OCI-LY7 (cell line): ENCODE results near the gene TNRC6C. TPM values are rescaled to one million over a fixed set of nuclear protein-coding genes. Genes with fewer than 3 reads are reported as not detected.

Source experiments
- BruUV-seq: library from RNA; stranded (reverse); fragments of 400-500 nt; replicated peaks from 2 replicates; lab custom pipeline; 2021; lab: Mats Ljungman, UMichigan
- CTCF ChIA-PET: fragments of 300-600 bp; sonication (Branson Sonifier 250); formaldehyde crosslinking; loops from one replicate; lab custom pipeline; 2022; ENCODE audit warnings: antibody characterized with exemption; ENCODE audit not compliant: unreplicated experiment; lab: Charles Lee
- POLR2A ChIA-PET: fragments of 300-600 bp; sonication (Branson Sonifier 250); formaldehyde crosslinking; loops from one replicate; lab custom pipeline; 2022; ENCODE audit warnings: antibody characterized with exemption; lab: Charles Lee
- DNase-seq: peaks from one replicate; pipeline ENCODE4 v3.0.0-alpha.2; 2015; ENCODE audit warnings: low spot score
- H2AFZ ChIP-seq: fragments of 200-600 bp; sonication (generic), shearing (Covaris generic); 2 replicates; pipeline ENCODE4 v1.6.1; 2014; ENCODE audit warnings: mild to moderate bottlenecking, antibody characterized with exemption, low read length, moderate library complexity
- H3K27ac ChIP-seq: fragments of 200-600 bp; sonication (generic); 2 replicates; pipeline ENCODE4 v1.5.1; 2014; ENCODE audit warnings: mixed run types, low read depth, mild to moderate bottlenecking, moderate library complexity, low read length, inconsistent platforms; ENCODE audit not compliant: poor library complexity, severe bottlenecking
- H3K36me3 ChIP-seq: fragments of 200-600 bp; sonication (generic); 2 replicates; pipeline ENCODE4 v1.6.1; 2014; ENCODE audit warnings: mild to moderate bottlenecking, antibody characterized with exemption, low read length, moderate library complexity, mixed read lengths; ENCODE audit not compliant: insufficient read depth
- H3K4me1 ChIP-seq: fragments of 200-600 bp; sonication (generic); 2 replicates; pipeline ENCODE4 v1.5.1; 2014; ENCODE audit warnings: mild to moderate bottlenecking, low read length; ENCODE audit not compliant: insufficient read depth, poor library complexity, severe bottlenecking
- H3K4me2 ChIP-seq: fragments of 200-600 bp; sonication (generic); 2 replicates; pipeline ENCODE4 v1.6.1; 2014; ENCODE audit warnings: mild to moderate bottlenecking, low read length
- H3K4me3 ChIP-seq: fragments of 200-600 bp; sonication (generic); 2 replicates; pipeline ENCODE4 v1.5.1; 2014; ENCODE audit warnings: mild to moderate bottlenecking, low read depth, low read length; ENCODE audit not compliant: poor library complexity, severe bottlenecking
- H3K79me2 ChIP-seq: fragments of 200-600 bp; sonication (generic); 2 replicates; pipeline ENCODE4 v1.6.1; 2016; ENCODE audit warnings: low read depth, mild to moderate bottlenecking, low read length, moderate library complexity, mixed read lengths; ENCODE audit not compliant: insufficient read depth
- H3K9me2 ChIP-seq: fragments of 200-600 bp; sonication (generic); 2 replicates; pipeline ENCODE4 v1.6.1; 2016; ENCODE audit warnings: mild to moderate bottlenecking, low read length, mixed read lengths; ENCODE audit not compliant: insufficient read depth
- H3K9me3 ChIP-seq: fragments of 200-600 bp; sonication (generic); 2 replicates; pipeline ENCODE4 v1.6.1; 2014; ENCODE audit warnings: mild to moderate bottlenecking, mixed run types, low read length, mixed read lengths
- H4K20me1 ChIP-seq: fragments of 200-600 bp; sonication (generic); 2 replicates; pipeline ENCODE4 v1.6.1; 2014; ENCODE audit warnings: mild to moderate bottlenecking, antibody characterized with exemption, low read length, moderate library complexity, mixed read lengths; ENCODE audit not compliant: insufficient read depth
- CTCF ChIP-seq: fragments of 200-600 bp; sonication (generic); conservative IDR thresholded peaks from 2 replicates; pipeline ENCODE4 v1.5.1; 2014; ENCODE audit warnings: mild to moderate bottlenecking, antibody characterized with exemption, low read length, moderate library complexity, mixed read lengths
- EZH2phosphoT487 ChIP-seq: fragments of 200-600 bp; sonication (generic); IDR thresholded peaks from 2 replicates; pipeline ENCODE4 v1.6.1; 2018; ENCODE audit warnings: low read depth, borderline replicate concordance, mild to moderate bottlenecking, mixed run types, antibody characterized with exemption, low read length, moderate library complexity, mixed read lengths
- intact Hi-C: fragments of 100-400 bp; cut with micrococcal nuclease; formaldehyde crosslinking; loops from one replicate; pipeline ENCODE4 v1.10.0; 2022; ENCODE audit not compliant: unreplicated experiment
- total RNA-seq, 2 experiments: library from RNA; depleted of rRNA in 1 of 2; stranded (reverse); fragments of >200 nt in 1 of 2; shearing (Covaris generic) in 1 of 2; gene quantifications; 2 replicates each; pipeline ENCODE4 v1.2.3, GENCODE V29; 2014 to 2022

Gene TNRC6C
- total RNA-seq, 2 experiments from 2014 or later: 8.5 to 25.2 TPM

DNA sequence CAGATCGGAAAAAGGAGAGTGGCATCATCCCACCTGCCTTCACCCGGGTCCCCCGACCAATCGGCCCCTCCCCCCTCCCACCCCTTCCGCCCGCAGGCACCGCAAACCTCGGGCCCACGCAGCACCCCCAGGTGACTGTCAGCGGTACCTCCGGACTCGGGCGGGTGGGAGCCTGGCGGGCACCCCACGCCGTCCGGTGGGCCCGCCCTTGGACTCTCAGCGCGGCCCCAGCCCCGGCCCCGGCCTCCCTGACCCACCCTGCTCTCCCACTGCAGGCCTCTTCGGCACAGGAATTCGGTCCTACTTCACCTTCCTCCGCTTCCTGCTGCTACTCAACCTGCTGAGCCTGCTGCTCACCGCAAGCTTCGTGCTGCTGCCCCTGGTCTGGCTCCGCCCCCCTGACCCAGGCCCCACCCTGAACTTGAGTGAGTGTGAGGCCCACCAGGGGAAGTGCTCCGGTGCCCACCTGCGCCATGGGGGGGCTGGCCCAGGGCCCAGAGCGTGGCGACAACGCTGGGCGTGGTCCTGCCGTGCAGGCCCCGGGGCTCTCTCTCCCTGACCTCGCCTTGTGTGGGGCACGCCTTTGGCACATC, 173.7 kb downstream of the TNRC6C start:
- peak; percentile 80 for DNase-seq
- intact Hi-C loops: loop anchor here (5.0 kb wide), 2 partner anchors 120 to 1645 kb away; no protein-coding TSS in a partner anchor
- peaks cover 8% of the 10 kb centered on the region; the same call in 1 of the 2 replicates for H3K79me2 ChIP-seq

GRCh38 chr17:78132767-78133178, 174.3 kb downstream of the TNRC6C start:
- H3K4me1 ChIP-seq: peaks cover 60% of the 10 kb centered on the region
- H3K4me3 ChIP-seq: peak overlapping the region; percentile 81
- H3K9me3 ChIP-seq: no peaks in the 10 kb centered on the region
- peak overlapping the region; percentile 96 for H3K4me2 ChIP-seq
- 0 out of 2 replicates have a peak, but pooled peaks cover 4% of the 10 kb centered on the region for H4K20me1 ChIP-seq
- DNase-seq: no peak
- BruUV-seq: no TSS peak
- no peaks in the 10 kb centered on the region for H3K9me2 ChIP-seq
- H3K27ac ChIP-seq: peak overlapping the region; percentile 91
- POLR2A ChIA-PET: no interaction called here
- intact Hi-C loops: loop anchor here (5.0 kb wide), 2 partner anchors 120 to 1645 kb away; no protein-coding TSS in a partner anchor
- H3K79me2 ChIP-seq: peaks cover 8% of the 10 kb centered on the region; the same call in 1 of the 2 replicates
- H2AFZ ChIP-seq: no peak overlapping the region
- peaks cover 51% of the 10 kb centered on the region for H3K36me3 ChIP-seq
- TF ChIP-seq CTCF (no peak), EZH2phosphoT487 (no peak)
- CTCF ChIA-PET: no interaction called here

More for the DNA sequence above, 173.7 kb downstream of the TNRC6C start:
- TF ChIP-seq EZH2phosphoT487 (no peak), CTCF (peak; percentile 30; the same call in 1 of the 2 replicates)
- H2AFZ ChIP-seq: no peak overlapping the region
- H3K9me2 ChIP-seq: no peaks in the 10 kb centered on the region
- POLR2A ChIA-PET: interaction anchor here (0.6 kb wide), 1 partner anchor 668 kb away, joined by 4 read pairs; no protein-coding TSS in a partner anchor
- H3K27ac ChIP-seq: peak overlapping the region; percentile 91
- BruUV-seq: no TSS peak
- H3K4me1 ChIP-seq: peaks cover 62% of the 10 kb centered on the region
- peaks cover 45% of the 10 kb centered on the region for H3K36me3 ChIP-seq
- H3K4me2 ChIP-seq: peak overlapping the region; percentile 96
- peak overlapping the region; percentile 81 for H3K4me3 ChIP-seq
- CTCF ChIA-PET: interaction anchor here (0.6 kb wide), 1 partner anchor 108 kb away, joined by 3 read pairs; no protein-coding TSS in a partner anchor
- 0 out of 2 replicates have a peak, but pooled peaks cover 4% of the 10 kb centered on the region for H4K20me1 ChIP-seq
- H3K9me3 ChIP-seq: no peaks in the 10 kb centered on the region
